Measurements from ENCODE around the gene RABL3. TPM values are rescaled to one million over a fixed set of nuclear protein-coding genes. Genes with fewer than 3 reads are reported as not detected.
"Not testable (repeated sequence)": the region's sequence is repeated elsewhere in the genome, so short reads cannot be mapped to it uniquely, and the experiment has no call there.

RABL3 gene
- total RNA-seq (ENCODE audit: unreplicated experiment): 12.6 TPM
- long read RNA-seq, transcript RABL3-201 (8 exons, 3,883 nt): major isoform, 6 of 8 reads
- long read RNA-seq, partial matches to known transcripts: 1 of 8 reads
- long read RNA-seq, other reads (novel, unspliced or antisense): 1 of 8 reads

- no peak for TF ChIP-seq CTCF (IDR thresholded peaks at IDR 0.05; ENCODE audit: partially characterized antibody, unreplicated experiment)
- H3K9me3 Mint-ChIP-seq (ENCODE audit: unreplicated experiment): peaks cover 6% of the 10 kb centered on the region
- peak; percentile 95 for DNase-seq
- H3K27me3 Mint-ChIP-seq (ENCODE audit: unreplicated experiment): peaks cover 8% of the 10 kb centered on the region
- H3K4me1 Mint-ChIP-seq (ENCODE audit: low read depth, unreplicated experiment): peaks cover 20% of the 10 kb centered on the region
- H3K27ac Mint-ChIP-seq (ENCODE audit: unreplicated experiment): peak within 1 kb of the TSS; percentile 88
- peaks cover under 1% of the 10 kb centered on the region for H3K36me3 Mint-ChIP-seq (ENCODE audit: unreplicated experiment)
- peak within 1 kb of the TSS; percentile 87 for H3K4me3 Mint-ChIP-seq (ENCODE audit: unreplicated experiment)
Observed at GRCh38 chr3:120742198-120742848, at the start of gene RABL3, which contains the start of gene GTF2E1. Gene RABL3, minus strand, starts transcription at chr3:120742516. Its CDS starts 9 bp downstream, at chr3:120742507. Gene GTF2E1, plus strand, starts transcription at chr3:120742744. Its CDS starts 7,809 bp downstream, at chr3:120750553.

GRCh38 chr3:120791913-120792312 is 49.6 kb upstream of the RABL3 start:
- Mint-ChIP-seq H3K27me3 (ENCODE audit: unreplicated experiment) (peaks cover 1% of the 10 kb centered on the region), H3K4me3 (ENCODE audit: unreplicated experiment) (no peak overlapping the region), H3K27ac (ENCODE audit: unreplicated experiment) (no peak overlapping the region), H3K4me1 (ENCODE audit: low read depth, unreplicated experiment) (peaks cover 6% of the 10 kb centered on the region), H3K9me3 (ENCODE audit: unreplicated experiment) (peaks cover 3% of the 10 kb centered on the region), H3K36me3 (ENCODE audit: unreplicated experiment) (no peaks in the 10 kb centered on the region)
- no peak for DNase-seq
- no peak for TF ChIP-seq CTCF (IDR thresholded peaks at IDR 0.05; ENCODE audit: partially characterized antibody, unreplicated experiment)

- H3K27ac Mint-ChIP-seq (ENCODE audit: unreplicated experiment): no peak overlapping the region
- H3K4me1 Mint-ChIP-seq (ENCODE audit: low read depth, unreplicated experiment): peaks cover 5% of the 10 kb centered on the region
- TF ChIP-seq CTCF (IDR thresholded peaks at IDR 0.05; ENCODE audit: partially characterized antibody, unreplicated experiment): no peak
- peaks cover 1% of the 10 kb centered on the region for H3K27me3 Mint-ChIP-seq (ENCODE audit: unreplicated experiment)
- no peak overlapping the region for H3K4me3 Mint-ChIP-seq (ENCODE audit: unreplicated experiment)
- peaks cover 3% of the 10 kb centered on the region for H3K9me3 Mint-ChIP-seq (ENCODE audit: unreplicated experiment)
- DNase-seq: no peak
- no peaks in the 10 kb centered on the region for H3K36me3 Mint-ChIP-seq (ENCODE audit: unreplicated experiment)
Observed at GRCh38 chr3:120791010-120791409, 48.7 kb upstream of the RABL3 start.

- H3K4me1 Mint-ChIP-seq (ENCODE audit: low read depth, unreplicated experiment); H3K27ac Mint-ChIP-seq (ENCODE audit: unreplicated experiment); H3K36me3 Mint-ChIP-seq (ENCODE audit: unreplicated experiment); DNase-seq; H3K9me3 Mint-ChIP-seq (ENCODE audit: unreplicated experiment); H3K4me3 Mint-ChIP-seq (ENCODE audit: unreplicated experiment); H3K27me3 Mint-ChIP-seq (ENCODE audit: unreplicated experiment): not testable (repeated sequence)
Observed at GRCh38 chr3:120785832-120786231, 43.5 kb upstream of the RABL3 start.

- Mint-ChIP-seq H3K27ac (ENCODE audit: unreplicated experiment) (no peak overlapping the region), H3K36me3 (ENCODE audit: unreplicated experiment) (peaks cover 5% of the 10 kb centered on the region), H3K4me3 (ENCODE audit: unreplicated experiment) (no peak overlapping the region), H3K9me3 (ENCODE audit: unreplicated experiment) (no peaks in the 10 kb centered on the region), H3K4me1 (ENCODE audit: low read depth, unreplicated experiment) (peaks cover 4% of the 10 kb centered on the region), H3K27me3 (ENCODE audit: unreplicated experiment) (peaks cover 2% of the 10 kb centered on the region)
- TF ChIP-seq CTCF (IDR thresholded peaks at IDR 0.05; ENCODE audit: partially characterized antibody, unreplicated experiment): no peak
- DNase-seq: no peak
Observed at GRCh38 chr3:120780977-120781376, 38.7 kb upstream of the RABL3 start.
